GM21528 (cell line): Measurements from ENCODE around the gene KBTBD12.

ENCODE experiments used
- ATAC-seq: cut with Tn5 transposase; IDR thresholded peaks from one replicate; pipeline ENCODE4 v1.9.1; 2021; ENCODE audit warnings: mild to moderate bottlenecking, moderate library complexity; ENCODE audit not compliant: unreplicated experiment, low FRiP score

KBTBD12 gene

GRCh38 chr3:127951276-127951675 is 36.2 kb downstream of the KBTBD12 start:
- no peak for ATAC-seq

DNA sequence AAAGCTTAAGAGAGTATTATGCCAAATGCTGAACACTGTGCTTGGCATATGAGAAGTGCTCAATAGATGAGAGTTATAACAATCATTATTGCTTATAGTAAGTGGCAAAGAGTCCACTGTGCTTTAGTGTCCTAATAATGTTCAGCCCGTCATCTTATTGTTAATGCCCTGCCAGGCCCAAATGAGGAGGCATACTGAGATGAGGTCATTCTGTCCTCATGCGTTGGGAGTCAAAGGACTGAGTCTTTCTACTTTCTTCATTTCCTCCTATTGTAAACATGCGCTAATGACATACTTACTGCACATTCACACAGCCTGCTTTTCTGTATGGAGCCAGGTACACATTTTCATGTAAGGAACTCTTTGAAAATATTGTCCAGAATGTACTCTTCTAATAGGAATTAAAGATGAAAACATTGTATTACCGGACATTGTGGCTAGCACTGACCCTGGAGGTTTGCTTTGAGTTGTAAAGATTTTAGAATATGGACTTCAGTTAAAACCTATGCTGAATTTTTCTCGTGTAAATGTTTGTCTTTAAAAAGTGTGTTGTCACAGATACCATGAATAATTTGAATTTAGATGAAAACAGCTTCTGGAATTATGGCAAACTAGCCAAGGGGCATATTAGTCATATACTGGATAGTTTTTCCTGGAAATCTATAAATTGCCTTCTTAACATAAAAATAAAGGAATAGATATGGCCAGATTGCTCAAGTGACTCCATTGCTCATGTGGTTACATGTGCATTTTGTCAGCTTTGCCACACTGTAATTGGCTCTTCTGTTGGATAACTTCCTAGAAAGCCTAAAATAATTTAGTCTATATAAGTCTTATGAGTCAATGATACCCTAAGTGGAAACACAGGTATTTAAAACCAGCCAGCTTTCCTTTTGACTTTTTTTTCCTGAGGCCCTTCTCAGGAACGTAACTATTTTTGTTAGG is 38.3 kb downstream of the KBTBD12 start:
- ATAC-seq: no peak

GRCh38 chr3:127954640-127955039 is 39.6 kb downstream of the KBTBD12 start:
- ATAC-seq: no peak

- no peak for ATAC-seq
Measured at GRCh38 chr3:127955728-127956127, 40.7 kb downstream of the KBTBD12 start.

DNA sequence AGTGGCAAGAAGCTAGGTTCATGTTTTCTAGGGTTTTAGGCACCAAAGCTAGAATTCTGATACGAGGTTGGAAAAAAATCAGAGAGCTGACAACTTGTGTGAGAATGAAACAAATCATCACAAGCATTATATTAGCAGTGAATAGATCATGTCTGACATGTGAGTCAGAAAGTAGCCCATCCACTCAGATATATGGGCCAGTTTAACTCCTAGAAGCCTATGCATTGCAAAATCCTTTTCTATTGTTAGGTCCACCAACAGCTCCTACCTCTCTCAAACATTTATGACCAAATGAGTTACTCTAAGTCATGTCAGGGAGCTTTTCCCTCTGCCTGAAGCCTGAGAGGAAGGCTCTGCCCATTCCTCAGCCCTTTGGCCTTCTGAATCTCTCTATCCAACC is 44.0 kb downstream of the KBTBD12 start:
- no peak for ATAC-seq

- ATAC-seq: no peak
Measured at GRCh38 chr3:127959873-127960272, 44.8 kb downstream of the KBTBD12 start.

- ATAC-seq: no peak
Measured at GRCh38 chr3:127960421-127960965, 45.5 kb downstream of the KBTBD12 start.

GRCh38 chr3:127961124-127961523 is 46.1 kb downstream of the KBTBD12 start:
- no peak for ATAC-seq

DNA sequence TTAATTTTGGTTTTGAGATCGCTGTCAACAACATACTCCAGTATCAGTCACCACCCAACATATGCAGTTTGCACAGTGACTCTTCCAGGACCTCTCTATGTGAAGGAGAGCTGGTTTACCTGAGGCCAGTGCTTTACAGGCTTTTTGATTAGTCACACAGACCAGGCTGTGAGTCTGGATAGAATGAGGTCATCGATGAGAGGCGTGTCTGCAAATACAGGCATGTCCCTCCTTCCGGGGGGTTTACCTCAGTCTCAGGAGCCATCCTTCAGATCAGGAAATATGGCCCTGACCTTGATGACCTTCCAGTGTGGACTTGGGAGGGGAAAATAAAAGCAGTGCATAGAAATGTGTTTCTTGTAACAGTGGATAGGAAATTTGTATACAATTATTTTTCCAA is 46.9 kb downstream of the KBTBD12 start:
- no peak for ATAC-seq

- ATAC-seq: no peak
Measured at GRCh38 chr3:127962937-127963336, 47.9 kb downstream of the KBTBD12 start.

DNA sequence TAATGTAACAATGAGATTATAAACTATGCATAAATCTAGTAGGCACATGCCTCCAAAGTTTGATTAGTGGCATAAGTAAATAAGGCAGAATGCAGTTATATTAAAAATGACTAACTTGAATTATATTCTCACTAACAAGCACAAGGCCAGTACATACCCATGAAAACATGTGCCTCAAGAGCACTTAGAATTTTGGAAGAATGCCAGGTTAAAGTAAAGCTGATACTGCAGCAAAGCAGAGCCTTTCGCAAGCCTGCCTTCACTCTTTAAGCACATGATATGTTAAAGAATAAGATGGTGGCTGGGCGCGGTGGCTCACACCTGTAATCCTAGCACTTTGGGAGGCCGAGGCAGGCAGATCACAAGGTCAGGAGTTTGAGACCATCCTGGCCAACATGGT is 49.0 kb downstream of the KBTBD12 start:
- ATAC-seq: no peak

- no peak for ATAC-seq
Measured at GRCh38 chr3:127964816-127965215, 49.8 kb downstream of the KBTBD12 start.

- no peak for ATAC-seq
Measured at GRCh38 chr3:127967316-127967715, 52.3 kb downstream of the KBTBD12 start.

- ATAC-seq: no peak
Measured at GRCh38 chr3:127970966-127971592, 56.0 kb downstream of the KBTBD12 start.

DNA sequence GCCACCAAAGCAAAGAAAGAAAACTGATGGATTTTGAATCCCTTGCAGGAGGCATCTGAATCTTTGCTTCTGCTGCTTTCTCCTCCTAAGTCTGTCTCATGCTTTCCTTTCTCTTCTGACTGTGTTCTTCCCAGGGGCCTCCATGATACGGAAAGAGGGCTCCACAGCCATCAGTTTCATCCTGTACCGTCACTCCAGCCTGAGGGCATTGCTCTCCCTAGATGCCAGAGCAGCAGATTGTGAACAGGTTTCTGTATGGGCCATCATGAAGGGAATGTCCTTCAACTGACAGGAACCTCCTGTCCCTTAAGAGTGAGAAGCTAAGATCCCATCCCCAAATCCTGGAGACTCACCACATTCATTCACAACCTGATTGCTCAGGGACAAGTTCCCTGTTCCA is 59.2 kb downstream of the KBTBD12 start:
- no peak for ATAC-seq

DNA sequence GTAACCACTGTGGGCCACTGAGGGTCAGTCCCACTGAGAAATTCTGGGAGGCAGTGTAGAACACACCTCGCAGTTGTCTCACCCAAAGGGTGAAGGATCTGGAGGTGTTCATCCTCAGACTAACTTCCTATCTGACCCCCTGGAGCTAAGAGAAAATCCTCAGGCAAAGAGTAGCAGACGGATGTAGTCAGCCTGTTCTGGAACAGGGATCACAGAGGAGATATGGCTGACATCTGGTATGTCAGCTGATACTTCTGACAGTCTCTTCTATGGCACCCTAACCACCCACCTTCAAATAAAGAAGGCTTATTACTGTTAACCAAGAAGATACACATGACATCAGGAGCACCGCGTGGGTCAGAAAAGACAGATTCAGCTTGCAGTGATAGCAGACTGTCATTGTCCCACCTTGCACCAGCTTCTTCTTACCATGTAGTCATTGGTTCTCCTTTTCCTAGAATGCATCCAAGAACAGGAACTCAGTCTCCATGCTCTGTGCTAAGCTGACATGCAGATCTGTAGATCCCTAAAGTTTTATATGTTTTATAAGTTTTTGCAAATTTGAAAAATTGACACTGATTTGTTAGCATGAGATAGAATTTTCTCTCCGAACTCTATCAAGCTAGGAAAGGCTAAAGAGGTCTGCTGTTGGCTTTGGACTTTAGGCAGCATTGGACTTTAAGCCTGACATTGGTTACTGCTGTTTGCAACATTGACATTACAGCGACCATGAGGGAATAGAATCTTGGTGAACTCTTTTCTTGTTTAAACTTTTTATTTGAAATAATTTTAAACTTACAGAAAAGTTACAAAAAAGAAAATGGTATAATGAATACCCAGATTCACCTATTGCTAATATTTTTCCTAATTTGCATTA is 60.4 kb downstream of the KBTBD12 start:
- no peak for ATAC-seq

GRCh38 chr3:127978636-127979035 is 63.6 kb downstream of the KBTBD12 start:
- no peak for ATAC-seq

- no peak for ATAC-seq
Measured at GRCh38 chr3:127979473-127979872, 64.4 kb downstream of the KBTBD12 start.

- no peak for ATAC-seq
Measured at GRCh38 chr3:127981097-127981496, 66.1 kb downstream of the KBTBD12 start.

GRCh38 chr3:127982155-127982554 is 67.1 kb downstream of the KBTBD12 start:
- ATAC-seq: no peak
